ENCODE measurements around the gene ARID3B.

Gene ARID3B

GRCh38 chr15:74642734-74643664 lies 102.0 kb downstream of the ARID3B start:
- no peak for TF ChIP-seq PAX5 (IDR thresholded peaks at IDR 0.05; ENCODE audit: insufficient read depth, low read length, severe bottlenecking)
- no peak for TF ChIP-seq POLR2AphosphoS5 (IDR thresholded peaks at IDR 0.05; ENCODE audit: low read depth, low read length)
- no peak for TF ChIP-seq TAF1 (IDR thresholded peaks at IDR 0.05; ENCODE audit: low read depth, low read length)
- no peak for TF ChIP-seq POU2F2 (IDR thresholded peaks at IDR 0.05; ENCODE audit: low read depth, low read length)
- TF ChIP-seq SPI1 (IDR thresholded peaks at IDR 0.05; ENCODE audit: low read depth, low read length) = no peak
- no peak for TF ChIP-seq POLR2A (IDR thresholded peaks at IDR 0.05; ENCODE audit: low read depth, low read length)
- FAIRE-seq (no peak), DNase-seq (ENCODE audit: insufficient read length, low spot score) (no peak)

GRCh38 chr15:74643665-74644204 lies 102.7 kb downstream of the ARID3B start:
- TF ChIP-seq TAF1 (IDR thresholded peaks at IDR 0.05; ENCODE audit: low read depth, low read length) (no peak), POLR2AphosphoS5 (IDR thresholded peaks at IDR 0.05; ENCODE audit: low read depth, low read length) (no peak), SPI1 (IDR thresholded peaks at IDR 0.05; ENCODE audit: low read depth, low read length) (no peak), POLR2A (IDR thresholded peaks at IDR 0.05; ENCODE audit: low read depth, low read length) (no peak), POU2F2 (IDR thresholded peaks at IDR 0.05; ENCODE audit: low read depth, low read length) (no peak), PAX5 (IDR thresholded peaks at IDR 0.05; ENCODE audit: insufficient read depth, low read length, severe bottlenecking) (no peak)
- FAIRE-seq = no peak

GRCh38 chr15:74646480-74646879 lies 105.5 kb downstream of the ARID3B start:
- DNase-seq (ENCODE audit: insufficient read length, low spot score) = no peak
- FAIRE-seq = no peak

More at GRCh38 chr15:74643665-74644204, 102.7 kb downstream of the ARID3B start:
- DNase-seq (ENCODE audit: insufficient read length, low spot score) = no peak

More at GRCh38 chr15:74646480-74646879, 105.5 kb downstream of the ARID3B start:
- TF ChIP-seq POLR2AphosphoS5 (IDR thresholded peaks at IDR 0.05; ENCODE audit: low read depth, low read length) = no peak
- TF ChIP-seq SPI1 (IDR thresholded peaks at IDR 0.05; ENCODE audit: low read depth, low read length) = no peak
- TF ChIP-seq POLR2A (IDR thresholded peaks at IDR 0.05; ENCODE audit: low read depth, low read length) = no peak
- TF ChIP-seq POU2F2 (IDR thresholded peaks at IDR 0.05; ENCODE audit: low read depth, low read length) = no peak
- no peak for TF ChIP-seq PAX5 (IDR thresholded peaks at IDR 0.05; ENCODE audit: insufficient read depth, low read length, severe bottlenecking)
- TF ChIP-seq TAF1 (IDR thresholded peaks at IDR 0.05; ENCODE audit: low read depth, low read length) = no peak

Data from GM12891 (cell line).